GOT3 (cell line): ENCODE data around the gene FAM168B.

Source experiments
- DNase-seq: peaks from one replicate; lab custom pipeline; 2025; ENCODE audit warnings: mixed read lengths; lab: John Stamatoyannopoulos, UW

FAM168B gene

GRCh38 chr2:131055169-131056065 lies 37.8 kb downstream of the FAM168B start:
- DNase-seq, result no peak

- no peak for DNase-seq
These were observed 38.8 kb downstream of the FAM168B start for GRCh38 chr2:131054488-131054887.

- DNase-seq, result no peak
These were observed 40.5 kb downstream of the FAM168B start for GRCh38 chr2:131052741-131053263.

GRCh38 chr2:131050896-131051295 lies 42.4 kb downstream of the FAM168B start:
- DNase-seq, result no peak

- no peak for DNase-seq
These were observed 44.0 kb downstream of the FAM168B start for GRCh38 chr2:131049150-131049718.

- DNase-seq, result no peak
These were observed 44.6 kb downstream of the FAM168B start for GRCh38 chr2:131048641-131049040.

- no peak for DNase-seq
These were observed 45.2 kb downstream of the FAM168B start for GRCh38 chr2:131047920-131048560.

GRCh38 chr2:131046918-131047652 lies 46.2 kb downstream of the FAM168B start:
- no peak for DNase-seq

GRCh38 chr2:131046028-131046917 lies 47.0 kb downstream of the FAM168B start:
- DNase-seq, result no peak

- no peak for DNase-seq
These were observed 47.8 kb downstream of the FAM168B start for GRCh38 chr2:131045286-131046027.

- DNase-seq, result no peak
These were observed 48.5 kb downstream of the FAM168B start for GRCh38 chr2:131044757-131045150.

- DNase-seq, result no peak
These were observed 49.0 kb downstream of the FAM168B start for GRCh38 chr2:131044075-131044756.

GRCh38 chr2:131043199-131044074 lies 49.8 kb downstream of the FAM168B start:
- DNase-seq, result no peak

- no peak for DNase-seq
These were observed 51.0 kb downstream of the FAM168B start for GRCh38 chr2:131042148-131042775.

GRCh38 chr2:131041402-131042147 lies 51.7 kb downstream of the FAM168B start:
- no peak for DNase-seq

- no peak for DNase-seq
These were observed 52.4 kb downstream of the FAM168B start for GRCh38 chr2:131040661-131041401.
